Caco-2 (cell line): ENCODE data around the gene ADGRF5. TPM values are rescaled to one million over a fixed set of nuclear protein-coding genes. Genes with fewer than 3 reads are reported as not detected.

Experiments
- BruUV-seq: library from RNA; stranded (reverse); fragments of 400-500 nt; replicated peaks from 2 replicates; lab custom pipeline; 2021; lab: Mats Ljungman, UMichigan
- CTCF ChIA-PET: fragments of 300-600 bp; sonication (Branson Sonifier 250); formaldehyde crosslinking; loops from one replicate; lab custom pipeline; 2022; ENCODE audit warnings: antibody characterized with exemption; lab: Charles Lee
- POLR2A ChIA-PET: fragments of 300-600 bp; sonication (Branson Sonifier 250); formaldehyde crosslinking; loops from one replicate; lab custom pipeline; 2022; ENCODE audit warnings: antibody characterized with exemption; lab: Charles Lee
- DNase-seq, 2 experiments: peaks; one replicate each; pipeline versions ENCODE4 v3.0.0 to v3.0.0-alpha.2; 2020 to 2022
- H3K27me3 ChIP-seq: replicated peaks from 2 replicates; pipeline ENCODE4 v1.6.0; 2011; ENCODE audit warnings: low read length; ENCODE audit not compliant: control insufficient read depth, insufficient read depth
- H3K36me3 ChIP-seq: 2 replicates; pipeline ENCODE4 v1.5.1; 2011; ENCODE audit warnings: low read length; ENCODE audit not compliant: control insufficient read depth, insufficient read depth
- H3K4me1 ChIP-seq: fragments of 250-450 bp; sonication (Bioruptor Pico); 2 replicates; pipeline ENCODE4 v1.5.1; 2020; ENCODE audit warnings: mild to moderate bottlenecking
- H3K4me3 ChIP-seq: 2 replicates; pipeline ENCODE4 v1.5.1; 2011; ENCODE audit warnings: low read depth, mild to moderate bottlenecking, control low read depth, low read length
- H3K9me3 ChIP-seq: fragments of 250-450 bp; sonication (Bioruptor Pico); 2 replicates; pipeline ENCODE4 v1.5.1; 2020; ENCODE audit warnings: mild to moderate bottlenecking, moderate library complexity
- H3K27ac Mint-ChIP-seq: one replicate; pipeline ENCODE4 v1.8.0; 2022; ENCODE audit warnings: mixed read lengths; ENCODE audit not compliant: unreplicated experiment
- H3K27me3 Mint-ChIP-seq: one replicate; pipeline ENCODE4 v1.8.0; 2022; ENCODE audit warnings: mixed read lengths; ENCODE audit not compliant: insufficient read depth, unreplicated experiment
- H3K36me3 Mint-ChIP-seq: one replicate; pipeline ENCODE4 v1.8.0; 2022; ENCODE audit warnings: mild to moderate bottlenecking, mixed read lengths; ENCODE audit not compliant: insufficient read depth, unreplicated experiment
- H3K4me1 Mint-ChIP-seq: one replicate; pipeline ENCODE4 v1.8.0; 2022; ENCODE audit warnings: low read depth, mixed read lengths; ENCODE audit not compliant: unreplicated experiment
- H3K4me3 Mint-ChIP-seq: one replicate; pipeline ENCODE4 v1.8.0; 2022; ENCODE audit warnings: mild to moderate bottlenecking, moderate library complexity, mixed read lengths; ENCODE audit not compliant: unreplicated experiment
- H3K9me3 Mint-ChIP-seq: one replicate; pipeline ENCODE4 v1.8.0; 2022; ENCODE audit warnings: mixed read lengths; ENCODE audit not compliant: unreplicated experiment
- intact Hi-C: fragments of 100-400 bp; cut with micrococcal nuclease; formaldehyde crosslinking; loops from one replicate; pipeline ENCODE4 v1.10.0; 2022; ENCODE audit not compliant: unreplicated experiment
- total RNA-seq: library from RNA; stranded (reverse); gene quantifications from 2 replicates; pipeline ENCODE4 v1.2.3, GENCODE V29; 2022
- TF ChIP-seq, protein P1 (sequence below), 2 experiments: fragments of 200-600 bp in 1 of 2; IDR thresholded peaks; 1 replicate in 1 of 2; 2 replicates in 1 of 2; pipeline versions ENCODE4 v1.5.1 to v1.8.0; 2011 to 2022; ENCODE audit warnings: antibody characterized with exemption in 1 of 2, control low read depth in 1 of 2, inconsistent platforms in 1 of 2, low read depth in 1 of 2, low read length in 1 of 2, mild to moderate bottlenecking in 1 of 2, moderate library complexity in 1 of 2; ENCODE audit not compliant: insufficient read depth in 1 of 2, severe bottlenecking in 1 of 2, unreplicated experiment in 1 of 2

The ADGRF5 gene
- total RNA-seq, 1 experiment from 2014 or later, result not detected

DNA sequence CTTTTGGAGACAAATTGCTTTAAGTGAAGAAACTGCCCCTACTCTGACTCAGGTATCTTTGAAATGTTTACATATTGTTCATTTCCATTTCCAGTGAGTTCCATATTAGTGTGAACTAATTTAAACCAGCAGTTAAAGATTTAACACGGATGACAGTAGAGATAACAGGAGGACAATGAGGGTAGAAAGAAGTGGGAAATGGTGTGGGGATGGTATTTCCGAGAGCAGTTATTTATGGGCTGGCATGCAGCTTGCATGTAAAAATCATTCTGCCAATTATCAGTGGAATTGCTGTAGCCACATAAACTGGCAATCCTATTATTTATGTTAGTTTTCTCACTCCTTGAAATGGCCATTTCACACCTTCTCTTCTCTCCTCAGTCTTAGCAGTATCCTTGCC lies 8.6 kb upstream of the ADGRF5 start:
- Histone ChIP-seq H3K4me3 (no peak overlapping the region), H3K36me3 (no peaks in the 10 kb centered on the region), H3K9me3 (no peaks in the 10 kb centered on the region), H3K4me1 (no peaks in the 10 kb centered on the region), H3K27me3 (no peaks in the 10 kb centered on the region)
- Mint-ChIP-seq H3K27ac (no peak overlapping the region), H3K4me3 (no peak overlapping the region), H3K27me3 (no peaks in the 10 kb centered on the region), H3K36me3 (no peaks in the 10 kb centered on the region), H3K9me3 (no peaks in the 10 kb centered on the region), H3K4me1 (no peaks in the 10 kb centered on the region)
- intact Hi-C loops, result no loop called here
- ChIA-PET CTCF (no interaction called here), POLR2A (no interaction called here)
- TF ChIP-seq, protein P1, sequence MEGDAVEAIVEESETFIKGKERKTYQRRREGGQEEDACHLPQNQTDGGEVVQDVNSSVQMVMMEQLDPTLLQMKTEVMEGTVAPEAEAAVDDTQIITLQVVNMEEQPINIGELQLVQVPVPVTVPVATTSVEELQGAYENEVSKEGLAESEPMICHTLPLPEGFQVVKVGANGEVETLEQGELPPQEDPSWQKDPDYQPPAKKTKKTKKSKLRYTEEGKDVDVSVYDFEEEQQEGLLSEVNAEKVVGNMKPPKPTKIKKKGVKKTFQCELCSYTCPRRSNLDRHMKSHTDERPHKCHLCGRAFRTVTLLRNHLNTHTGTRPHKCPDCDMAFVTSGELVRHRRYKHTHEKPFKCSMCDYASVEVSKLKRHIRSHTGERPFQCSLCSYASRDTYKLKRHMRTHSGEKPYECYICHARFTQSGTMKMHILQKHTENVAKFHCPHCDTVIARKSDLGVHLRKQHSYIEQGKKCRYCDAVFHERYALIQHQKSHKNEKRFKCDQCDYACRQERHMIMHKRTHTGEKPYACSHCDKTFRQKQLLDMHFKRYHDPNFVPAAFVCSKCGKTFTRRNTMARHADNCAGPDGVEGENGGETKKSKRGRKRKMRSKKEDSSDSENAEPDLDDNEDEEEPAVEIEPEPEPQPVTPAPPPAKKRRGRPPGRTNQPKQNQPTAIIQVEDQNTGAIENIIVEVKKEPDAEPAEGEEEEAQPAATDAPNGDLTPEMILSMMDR (IDR thresholded peaks at IDR 0.05; ENCODE audit: insufficient read depth in 1 of 2, low read depth in 1 of 2, low read length in 1 of 2, severe bottlenecking in 1 of 2, unreplicated experiment in 1 of 2), result no peak
- DNase-seq, result no peak
- BruUV-seq, result no TSS peak

DNA sequence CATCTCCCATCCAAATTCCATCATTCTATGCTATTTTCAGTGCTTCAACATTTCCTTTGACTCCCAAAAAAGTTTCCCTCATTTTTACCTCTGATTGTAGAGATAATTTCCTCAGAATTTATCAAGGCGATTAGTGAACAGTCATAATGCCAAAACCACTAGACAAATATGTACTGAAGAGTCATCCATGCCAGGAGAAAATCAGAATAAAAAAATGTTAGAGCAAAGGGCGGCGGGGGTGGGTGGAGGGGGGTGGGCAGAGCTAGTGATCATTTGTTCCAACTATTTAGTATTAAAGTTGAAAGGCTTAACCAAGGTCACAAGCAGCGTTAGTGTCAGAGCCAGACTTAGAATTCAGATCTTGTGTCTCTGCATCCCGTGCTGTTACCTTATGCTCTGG lies 5.3 kb upstream of the ADGRF5 start:
- POLR2A ChIA-PET, result no interaction called here
- TF ChIP-seq, protein P1 (IDR thresholded peaks at IDR 0.05; ENCODE audit: insufficient read depth in 1 of 2, low read depth in 1 of 2, low read length in 1 of 2, severe bottlenecking in 1 of 2, unreplicated experiment in 1 of 2), result no peak
- Mint-ChIP-seq H3K36me3 (no peaks in the 10 kb centered on the region), H3K9me3 (peaks cover 17% of the 10 kb centered on the region), H3K4me3 (no peak overlapping the region), H3K4me1 (no peaks in the 10 kb centered on the region), H3K27me3 (no peaks in the 10 kb centered on the region), H3K27ac (no peak overlapping the region)
- Histone ChIP-seq H3K9me3 (no peaks in the 10 kb centered on the region), H3K4me3 (no peak overlapping the region), H3K4me1 (no peaks in the 10 kb centered on the region), H3K27me3 (no peaks in the 10 kb centered on the region), H3K36me3 (no peaks in the 10 kb centered on the region)
- intact Hi-C loops, result no loop called here
- DNase-seq, result no peak
- BruUV-seq, result no TSS peak
- CTCF ChIA-PET, result no interaction called here

DNA sequence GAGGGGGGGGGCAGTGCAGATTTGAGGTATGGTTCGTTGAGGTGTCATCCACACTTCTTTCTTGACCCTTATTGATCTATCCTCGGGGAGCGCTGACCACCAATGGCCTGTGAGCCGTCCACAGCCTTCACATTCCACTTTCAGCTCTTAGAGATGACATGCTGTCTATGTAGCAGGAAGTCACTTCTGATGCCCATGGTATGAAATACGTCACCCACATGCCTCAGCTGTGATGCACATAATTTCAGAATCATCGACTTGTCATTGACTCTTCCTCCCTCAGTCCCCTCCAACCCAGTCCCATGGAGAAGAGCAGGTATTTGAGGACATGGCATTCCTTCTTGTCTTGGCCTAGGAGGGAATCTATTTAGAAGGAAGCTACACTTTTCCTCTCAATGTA lies 4.7 kb upstream of the ADGRF5 start:
- Histone ChIP-seq H3K4me1 (no peaks in the 10 kb centered on the region), H3K27me3 (no peaks in the 10 kb centered on the region), H3K9me3 (no peaks in the 10 kb centered on the region), H3K4me3 (no peak overlapping the region), H3K36me3 (no peaks in the 10 kb centered on the region)
- Mint-ChIP-seq H3K27ac (no peak overlapping the region), H3K27me3 (peaks cover 3% of the 10 kb centered on the region), H3K4me3 (no peak overlapping the region), H3K36me3 (no peaks in the 10 kb centered on the region), H3K9me3 (peaks cover 17% of the 10 kb centered on the region), H3K4me1 (no peaks in the 10 kb centered on the region)
- TF ChIP-seq, protein P1 (IDR thresholded peaks at IDR 0.05; ENCODE audit: insufficient read depth in 1 of 2, low read depth in 1 of 2, low read length in 1 of 2, severe bottlenecking in 1 of 2, unreplicated experiment in 1 of 2), result no peak
- ChIA-PET POLR2A (no interaction called here), CTCF (no interaction called here)
- DNase-seq, result no peak
- no TSS peak for BruUV-seq
- intact Hi-C loops, result no loop called here
